GM23338 (cell line): ENCODE results near the gene MATCAP1. TPM values are rescaled to one million over a fixed set of nuclear protein-coding genes. Genes with fewer than 3 reads are reported as not detected.
A peak's percentile ranks its signal among the peaks of the same experiment; 100 is the strongest.

Experiments used
- ATAC-seq: fragments of 200-7000 bp; cut with Tn5 transposase; 3 replicates; pipeline ENCODE4 v1.9.1; 2020
- DNase-seq: peaks from one replicate; pipeline ENCODE4 v3.0.0-alpha.2; 2015; ENCODE audit warnings: low spot score
- H2AFZ ChIP-seq: fragments of 200-600 bp; sonication (generic); 2 replicates; pipeline ENCODE4 v1.8.0; 2016; ENCODE audit warnings: antibody characterized with exemption, mild to moderate bottlenecking, moderate library complexity
- H3F3A ChIP-seq: fragments of 200-600 bp; sonication (generic); replicated peaks from 2 replicates; pipeline ENCODE4 v1.8.0; 2017; ENCODE audit warnings: antibody characterized with exemption, mixed run types, low read depth
- H3K27ac ChIP-seq: fragments of 200-600 bp; sonication (generic); 2 replicates; pipeline ENCODE4 v1.6.1; 2016; ENCODE audit warnings: low read depth
- H3K27me3 ChIP-seq: fragments of 200-600 bp; sonication (generic); 2 replicates; pipeline ENCODE4 v1.8.0; 2016; ENCODE audit warnings: mild to moderate bottlenecking, mixed run types, moderate library complexity; ENCODE audit not compliant: insufficient read depth
- H3K36me3 ChIP-seq: fragments of 200-600 bp; sonication (generic); 2 replicates; pipeline ENCODE4 v1.8.0; 2016; ENCODE audit warnings: mild to moderate bottlenecking; ENCODE audit not compliant: insufficient read depth
- H3K4me1 ChIP-seq: fragments of 200-600 bp; sonication (generic); 2 replicates; pipeline ENCODE4 v1.8.0; 2016; ENCODE audit warnings: mild to moderate bottlenecking, moderate library complexity; ENCODE audit not compliant: insufficient read depth
- H3K4me2 ChIP-seq: fragments of 200-600 bp; sonication (generic); 2 replicates; pipeline ENCODE4 v1.7.1; 2017; ENCODE audit warnings: mixed run types
- H3K4me3 ChIP-seq: fragments of 200-600 bp; sonication (generic); 2 replicates; pipeline ENCODE4 v1.6.1; 2016; ENCODE audit warnings: mixed run types
- H3K79me2 ChIP-seq: fragments of 200-600 bp; sonication (generic); replicated peaks from 2 replicates; pipeline ENCODE4 v1.8.0; 2017; ENCODE audit warnings: mild to moderate bottlenecking; ENCODE audit not compliant: insufficient read depth
- H3K9me2 ChIP-seq: fragments of 200-600 bp; sonication (generic); 2 replicates; pipeline ENCODE4 v1.8.0; 2017; ENCODE audit not compliant: insufficient read depth
- H4K20me1 ChIP-seq: fragments of 200-600 bp; sonication (generic); replicated peaks from 2 replicates; pipeline ENCODE4 v1.8.0; 2017; ENCODE audit warnings: mild to moderate bottlenecking; ENCODE audit not compliant: insufficient read depth
- H3K27ac Mint-ChIP-seq: 2 replicates; pipeline ENCODE4 v1.8.0; 2020; ENCODE audit warnings: inconsistent platforms, mild to moderate bottlenecking, moderate library complexity, mixed read lengths
- H3K27me3 Mint-ChIP-seq: 3 replicates; pipeline ENCODE4 v1.8.0; 2022; ENCODE audit warnings: low read depth, mild to moderate bottlenecking, moderate library complexity, mixed read lengths, inconsistent platforms; ENCODE audit not compliant: insufficient read depth, poor library complexity
- H3K36me3 Mint-ChIP-seq: 3 replicates; pipeline ENCODE4 v1.8.0; 2021; ENCODE audit warnings: low read depth, mild to moderate bottlenecking, inconsistent platforms, moderate library complexity, mixed read lengths
- H3K4me1 Mint-ChIP-seq: 3 replicates; pipeline ENCODE4 v1.8.0; 2020; ENCODE audit warnings: mild to moderate bottlenecking, inconsistent platforms, mixed read lengths
- H3K4me3 Mint-ChIP-seq: 3 replicates; pipeline ENCODE4 v1.8.0; 2021; ENCODE audit warnings: moderate library complexity, mild to moderate bottlenecking, inconsistent platforms, mixed read lengths
- H3K9me3 Mint-ChIP-seq: 3 replicates; pipeline ENCODE4 v1.8.0; 2020; ENCODE audit warnings: moderate library complexity, mild to moderate bottlenecking, inconsistent platforms, mixed read lengths
- CREB1 ChIP-seq: fragments of 250-450 bp; sonication (Bioruptor Pico); IDR thresholded peaks from 2 replicates; pipeline ENCODE4 v1.5.0; 2020; ENCODE audit warnings: low read depth, mild to moderate bottlenecking, moderate library complexity
- CTCF ChIP-seq, 2 experiments: fragments of 200-600 bp in 1 of 2; sonication (generic) in 1 of 2; conservative IDR thresholded peaks; 2 replicates each; pipeline versions ENCODE4 v1.5.1 to v1.6.1; 2016 to 2017; ENCODE audit warnings: antibody characterized with exemption in 2 of 2, low read depth in 2 of 2, mild to moderate bottlenecking in 2 of 2, moderate library complexity in 1 of 2
- ETS1 ChIP-seq: IDR thresholded peaks from 2 replicates; pipeline ENCODE4 v1.6.1; 2016; ENCODE audit warnings: antibody characterized with exemption
- EZH2 ChIP-seq: fragments of 200-600 bp; sonication (generic); IDR thresholded peaks from one replicate; pipeline ENCODE4 v1.8.0; 2017; ENCODE audit warnings: antibody characterized with exemption, mild to moderate bottlenecking, low read depth; ENCODE audit not compliant: unreplicated experiment
- EZH2phosphoT487 ChIP-seq: fragments of 200-600 bp; sonication (generic); IDR thresholded peaks from one replicate; pipeline ENCODE4 v1.8.1; 2018; ENCODE audit warnings: antibody characterized with exemption; ENCODE audit not compliant: unreplicated experiment
- JUNB ChIP-seq: IDR thresholded peaks from one replicate; pipeline ENCODE4 v1.6.1; 2016; ENCODE audit warnings: antibody characterized with exemption; ENCODE audit not compliant: unreplicated experiment
- NANOG ChIP-seq: IDR thresholded peaks from 2 replicates; pipeline ENCODE4 v1.6.1; 2016; ENCODE audit warnings: antibody characterized with exemption, borderline replicate concordance
- POLR2AphosphoS5 ChIP-seq: IDR thresholded peaks from 2 replicates; pipeline ENCODE4 v1.6.1; 2016; ENCODE audit warnings: antibody characterized with exemption, low read depth
- REST ChIP-seq: IDR thresholded peaks from one replicate; pipeline ENCODE4 v1.6.1; 2018; ENCODE audit warnings: antibody characterized with exemption; ENCODE audit not compliant: unreplicated experiment
- STAT1 ChIP-seq: IDR thresholded peaks from one replicate; pipeline ENCODE4 v1.6.1; 2016; ENCODE audit warnings: antibody characterized with exemption; ENCODE audit not compliant: unreplicated experiment
- ZNF114 ChIP-seq: fragments of 250-450 bp; sonication (Bioruptor Pico); IDR thresholded peaks from 2 replicates; pipeline ENCODE4 v1.5.0; 2020; ENCODE audit warnings: mild to moderate bottlenecking, moderate library complexity
- ZNF331 ChIP-seq: fragments of 250-450 bp; sonication (Bioruptor Pico); IDR thresholded peaks from 2 replicates; pipeline ENCODE4 v1.5.0; 2020; ENCODE audit warnings: low read depth, mild to moderate bottlenecking, moderate library complexity
- ZNF462 ChIP-seq: fragments of 250-450 bp; sonication (Bioruptor Pico); IDR thresholded peaks from 2 replicates; pipeline ENCODE4 v1.5.0; 2020; ENCODE audit warnings: mild to moderate bottlenecking, moderate library complexity
- polyA plus RNA-seq: library from polyadenylated mRNA; unstranded; fragments of >200 nt; fragmentation: Nextera tagmentation; extraction: Ambion mirVana; gene quantifications from 2 replicates; pipeline ENCODE4 v1.2.1, GENCODE V29; 2016
- total RNA-seq: library from RNA; depleted of rRNA; stranded (reverse); fragments of >200 nt; shearing (Covaris generic); gene quantifications from 2 replicates; pipeline ENCODE4 v1.2.3, GENCODE V29; 2014

Gene MATCAP1
- total and polyA plus RNA-seq, 2 experiments from 2014 or later = 9.5 to 22.7 TPM

DNA sequence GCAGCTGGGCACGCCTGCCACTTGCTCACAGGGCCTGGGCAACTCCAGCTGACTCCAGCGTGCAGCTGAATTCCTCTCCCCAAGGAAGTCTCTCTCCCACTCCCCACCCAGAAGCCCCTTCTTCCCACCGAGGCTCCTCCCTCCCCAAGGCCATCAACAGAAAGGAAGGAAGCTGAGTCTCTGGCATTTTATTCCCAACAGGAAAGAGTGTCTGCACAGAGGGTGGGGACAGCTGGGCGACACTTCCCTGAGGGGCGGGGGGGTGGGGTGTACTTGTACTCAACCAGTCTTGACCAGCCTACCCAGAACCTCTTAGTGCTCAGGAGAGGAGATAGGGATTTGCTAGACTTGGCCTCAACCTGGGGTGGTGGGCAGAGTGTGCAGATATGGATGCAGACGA is 6.3 kb upstream of the MATCAP1 start, which contains the start of gene EXOC3L1:
EXOC3L1 (minus strand) TSS at position 96 of the 400 bp plus-strand sequence. CDS start 460 bp downstream, outside the sequence.
- peaks cover 18% of the 10 kb centered on the region for H3K36me3 Mint-ChIP-seq
- peaks cover 24% of the 10 kb centered on the region for H3K27me3 Mint-ChIP-seq
- H4K20me1 ChIP-seq = peaks cover 15% of the 10 kb centered on the region
- H3K4me1 ChIP-seq = peaks cover 13% of the 10 kb centered on the region; the same call in 1 of the 2 replicates
- H2AFZ ChIP-seq = no peak within 1 kb of the TSS
- H3K79me2 ChIP-seq = peaks cover 21% of the 10 kb centered on the region
- no peak within 1 kb of the TSS for H3K27ac ChIP-seq
- peaks cover 17% of the 10 kb centered on the region for H3K27me3 ChIP-seq
- ATAC-seq = no peak
- H3K4me3 Mint-ChIP-seq = peak within 1 kb of the TSS; percentile 58; the same call in 2 of the 3 replicates
- peak; percentile 42 for DNase-seq
- H3K4me1 Mint-ChIP-seq = peaks cover 33% of the 10 kb centered on the region
- no peak within 1 kb of the TSS for H3K4me2 ChIP-seq
- TF ChIP-seq JUNB (no peak), ETS1 (no peak), POLR2AphosphoS5 (no peak), CREB1 (no peak), EZH2phosphoT487 (no peak), REST (no peak), ZNF114 (CRISPR knock-in tag) (no peak), STAT1 (no peak), NANOG (no peak), CTCF (conservative IDR thresholded peaks at IDR 0.05; ENCODE audit: low read depth in 2 of 2) (no peak), ZNF331 (CRISPR knock-in tag) (no peak), ZNF462 (CRISPR knock-in tag) (no peak), EZH2 (no peak)
- 0 out of 2 replicates have a peak, but pooled peaks cover 2% of the 10 kb centered on the region for H3K36me3 ChIP-seq
- H3K9me2 ChIP-seq = no peaks in the 10 kb centered on the region
- no peaks in the 10 kb centered on the region; the same call in 2 of the 3 replicates for H3K9me3 Mint-ChIP-seq
- H3F3A ChIP-seq = 0 out of 2 replicates have a peak, but pooled peaks cover 6% of the 10 kb centered on the region
- H3K4me3 ChIP-seq = no peak within 1 kb of the TSS
- no peak within 1 kb of the TSS; the same call in 1 of the 2 replicates for H3K27ac Mint-ChIP-seq
